GM12878 (cell line): Measurements from ENCODE around the gene PPP2R3C. TPM values are rescaled to one million over a fixed set of nuclear protein-coding genes. Genes with fewer than 3 reads are reported as not detected.
A peak's percentile ranks its signal among the peaks of the same experiment; 100 is the strongest.

Experiments used
- BCL11A ChIP-seq: IDR thresholded peaks from 2 replicates; pipeline ENCODE4 v1.6.1; 2011; ENCODE audit warnings: low read depth, low read length
- CBFB ChIP-seq: IDR thresholded peaks from 2 replicates; pipeline ENCODE4 v1.6.1; 2016; ENCODE audit warnings: antibody characterized with exemption, low read depth
- CBX3 ChIP-seq: fragments of 200-600 bp; sonication (generic); IDR thresholded peaks from 2 replicates; pipeline ENCODE4 v1.6.1; 2016; ENCODE audit warnings: low read depth, borderline replicate concordance
- CBX5 ChIP-seq: sonication (generic); IDR thresholded peaks from 2 replicates; pipeline ENCODE4 v1.6.1; 2016; ENCODE audit warnings: low read depth, moderate library complexity, mild to moderate bottlenecking, inconsistent platforms
- CREM ChIP-seq: IDR thresholded peaks from 2 replicates; pipeline ENCODE4 v1.6.1; 2014; ENCODE audit warnings: antibody characterized with exemption, low read depth
- EED ChIP-seq: sonication (generic); IDR thresholded peaks from 2 replicates; pipeline ENCODE4 v1.6.1; 2016; ENCODE audit warnings: antibody characterized with exemption, low read depth
- GATAD2B ChIP-seq: fragments of 450-650 bp; conservative IDR thresholded peaks from 2 replicates; pipeline ENCODE4 v1.6.1; 2017; ENCODE audit warnings: low read depth, mild to moderate bottlenecking, moderate library complexity
- HDAC6 ChIP-seq: fragments of 200-600 bp; sonication (generic); IDR thresholded peaks from one replicate; pipeline ENCODE4 v1.8.0; 2017; ENCODE audit warnings: antibody characterized with exemption; ENCODE audit not compliant: unreplicated experiment
- IKZF1 ChIP-seq: fragments of 450-650 bp; conservative IDR thresholded peaks from 2 replicates; pipeline ENCODE4 v1.6.1; 2017; ENCODE audit warnings: antibody characterized with exemption, mild to moderate bottlenecking
- IRF3 ChIP-seq: fragments of 450-650 bp; IDR thresholded peaks from 2 replicates; pipeline ENCODE4 v1.6.1; 2014; ENCODE audit warnings: mild to moderate bottlenecking
- JUND ChIP-seq: IDR thresholded peaks from 2 replicates; pipeline ENCODE4 v1.6.1; 2012; ENCODE audit warnings: low read depth, mild to moderate bottlenecking, low read length, improper control_type of control experiment, moderate library complexity
- KLF5 ChIP-seq: fragments of 450-650 bp; IDR thresholded peaks from 2 replicates; pipeline ENCODE4 v1.6.1; 2014; ENCODE audit warnings: mild to moderate bottlenecking; ENCODE audit not compliant: partially characterized antibody
- NR2C2 ChIP-seq: IDR thresholded peaks from 2 replicates; pipeline ENCODE4 v1.6.1; 2011; ENCODE audit warnings: borderline replicate concordance, low read depth; ENCODE audit not compliant: control insufficient read depth, insufficient read length
- RAD21 ChIP-seq: IDR thresholded peaks from 2 replicates; pipeline ENCODE4 v1.6.1; 2011; ENCODE audit warnings: mild to moderate bottlenecking, low read depth, low read length, moderate library complexity; ENCODE audit not compliant: insufficient read depth
- RB1 ChIP-seq: fragments of 450-650 bp; formaldehyde crosslinking; IDR thresholded peaks from 2 replicates; pipeline ENCODE4 v1.6.1; 2017; ENCODE audit warnings: mild to moderate bottlenecking, borderline replicate concordance
- SIN3A ChIP-seq: IDR thresholded peaks from 2 replicates; pipeline ENCODE4 v1.6.1; 2012; ENCODE audit warnings: low read depth, low read length, improper control_type of control experiment
- SPI1 ChIP-seq: IDR thresholded peaks from 2 replicates; pipeline ENCODE4 v1.6.1; 2011; ENCODE audit warnings: low read depth, mild to moderate bottlenecking, low read length, moderate library complexity, borderline replicate concordance; ENCODE audit not compliant: insufficient read depth
- SRF ChIP-seq, 2 experiments: IDR thresholded peaks; 2 replicates each; pipeline ENCODE4 v1.6.1; 2011; ENCODE audit warnings: low read depth in 2 of 2, low read length in 2 of 2, mild to moderate bottlenecking in 1 of 2, moderate library complexity in 1 of 2
- TCF7 ChIP-seq: IDR thresholded peaks from 2 replicates; pipeline ENCODE4 v1.6.1; 2014; ENCODE audit warnings: antibody characterized with exemption, borderline replicate concordance
- ZBTB33 ChIP-seq: fragments of 450-650 bp; IDR thresholded peaks from 2 replicates; pipeline ENCODE4 v1.6.1; 2017; ENCODE audit warnings: mild to moderate bottlenecking
- ZNF207 ChIP-seq: fragments of 450-650 bp; IDR thresholded peaks from 2 replicates; pipeline ENCODE4 v1.6.1; 2014; ENCODE audit warnings: antibody characterized with exemption, mild to moderate bottlenecking, borderline replicate concordance
- ZNF217 ChIP-seq: fragments of 450-650 bp; IDR thresholded peaks from 2 replicates; pipeline ENCODE4 v1.6.1; 2017; ENCODE audit warnings: antibody characterized with exemption, mild to moderate bottlenecking
- polyA plus RNA-seq, 11 experiments: library from polyadenylated mRNA; depleted of rRNA in 4 of 11; unstranded in 6 of 11; stranded (reverse) in 5 of 11; fragments of >200 nt; fragmentation: Nextera tagmentation in 4 of 11; fragmentation: Illumina TruSeq in 1 of 11; extraction: Ambion mirVana in 4 of 11; extraction: Trizol in 1 of 11; gene quantifications; 1 replicate in 1 of 11; 2 replicates in 10 of 11; pipeline versions ENCODE4 v1.2.1 to v1.2.3, GENCODE V29; 2011 to 2016; ENCODE audit warnings: inconsistent platforms in 2 of 11, missing spikeins in 2 of 11, low read depth in 1 of 11
- total RNA-seq, 4 experiments: library from RNA; depleted of rRNA in 3 of 4; stranded (reverse); fragments of >200 nt in 3 of 4; fragmentation: Illumina TruSeq in 1 of 4; extraction: Trizol in 1 of 4; gene quantifications; 2 replicates each; pipeline versions ENCODE4 v1.2.1 to v1.2.3, GENCODE V29; 2013 to 2021
- TF ChIP-seq, protein P1 (sequence below): IDR thresholded peaks from 2 replicates; pipeline ENCODE4 v1.6.1; 2012; ENCODE audit warnings: low read depth, low read length, improper control_type of control experiment
- TF ChIP-seq, protein P2 (sequence below): IDR thresholded peaks from 2 replicates; pipeline ENCODE4 v1.6.1; 2012; ENCODE audit warnings: mild to moderate bottlenecking, low read depth, low read length

Gene PPP2R3C
- total and polyA plus RNA-seq, 10 of the 15 experiments (the other 5 are each of a cell fraction or from before 2014, with no cell fraction given), result 27.6 to 80.5 (median 42.9) TPM

DNA sequence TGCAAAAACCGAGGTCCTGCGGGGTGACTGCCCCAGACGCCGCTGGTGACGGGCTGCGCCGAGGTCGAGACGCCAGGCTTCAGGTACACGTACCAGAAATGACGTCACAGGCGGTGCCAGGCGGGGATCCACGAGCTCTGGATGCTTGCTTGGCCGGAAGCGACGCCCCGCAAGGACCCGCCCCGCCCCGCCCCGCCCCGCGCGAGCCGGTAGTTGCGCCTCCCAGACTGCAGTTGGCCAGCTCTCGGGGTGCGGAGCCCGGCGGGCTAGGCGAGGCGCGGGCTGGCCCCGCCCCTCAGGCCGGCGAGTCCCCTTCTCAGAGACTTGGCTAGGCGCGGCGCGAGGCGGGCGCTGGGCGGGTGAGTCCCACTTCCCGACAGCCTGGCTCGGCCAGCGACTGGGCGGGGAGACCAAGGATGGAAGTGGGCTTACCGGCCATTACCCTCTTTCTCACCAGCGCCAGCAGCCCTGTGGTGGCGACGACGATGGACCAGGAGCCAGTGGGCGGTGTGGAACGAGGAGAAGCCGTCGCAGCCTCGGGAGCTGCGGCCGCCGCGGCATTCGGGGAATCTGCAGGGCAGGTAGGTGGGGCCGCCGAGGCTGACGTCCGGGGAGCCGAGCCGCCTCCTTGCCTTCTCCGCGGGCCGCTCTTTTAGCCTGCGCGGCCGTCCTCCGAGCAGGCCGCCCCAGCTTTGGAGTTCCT, 75.6 kb downstream of the PPP2R3C start, which contains the start of gene FAM177A1 (continued):
- TF ChIP-seq KLF5 (no peak), SIN3A (no peak), TCF7 (no peak), SRF (IDR thresholded peaks at IDR 0.05; ENCODE audit: low read depth in 2 of 2, low read length in 2 of 2) (peak in 1 of 2 experiments; percentile 60; a peak in 2 of 4 replicates), CREM (peak; percentile 97), GATAD2B (peak; percentile 85; the same call in 1 of the 2 replicates), NR2C2 (no peak), IRF3 (no peak), JUND (0 out of 2 replicates have a peak, but pooled peaks have one; percentile 61), EED (peak; percentile 39; the same call in 1 of the 2 replicates), CBFB (no peak), CBX5 (no peak), BCL11A (no peak), RB1 (no peak), IKZF1 (peak; percentile 91), ZNF207 (no peak), ZBTB33 (no peak), RAD21 (no peak), HDAC6 (no peak), CBX3 (no peak), ZNF217 (no peak), SPI1 (no peak)
- TF ChIP-seq, protein P1, sequence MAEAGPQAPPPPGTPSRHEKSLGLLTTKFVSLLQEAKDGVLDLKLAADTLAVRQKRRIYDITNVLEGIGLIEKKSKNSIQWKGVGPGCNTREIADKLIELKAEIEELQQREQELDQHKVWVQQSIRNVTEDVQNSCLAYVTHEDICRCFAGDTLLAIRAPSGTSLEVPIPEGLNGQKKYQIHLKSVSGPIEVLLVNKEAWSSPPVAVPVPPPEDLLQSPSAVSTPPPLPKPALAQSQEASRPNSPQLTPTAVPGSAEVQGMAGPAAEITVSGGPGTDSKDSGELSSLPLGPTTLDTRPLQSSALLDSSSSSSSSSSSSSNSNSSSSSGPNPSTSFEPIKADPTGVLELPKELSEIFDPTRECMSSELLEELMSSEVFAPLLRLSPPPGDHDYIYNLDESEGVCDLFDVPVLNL, result 0 out of 2 replicates have a peak, but pooled peaks have one; percentile 26
- TF ChIP-seq, protein P2, sequence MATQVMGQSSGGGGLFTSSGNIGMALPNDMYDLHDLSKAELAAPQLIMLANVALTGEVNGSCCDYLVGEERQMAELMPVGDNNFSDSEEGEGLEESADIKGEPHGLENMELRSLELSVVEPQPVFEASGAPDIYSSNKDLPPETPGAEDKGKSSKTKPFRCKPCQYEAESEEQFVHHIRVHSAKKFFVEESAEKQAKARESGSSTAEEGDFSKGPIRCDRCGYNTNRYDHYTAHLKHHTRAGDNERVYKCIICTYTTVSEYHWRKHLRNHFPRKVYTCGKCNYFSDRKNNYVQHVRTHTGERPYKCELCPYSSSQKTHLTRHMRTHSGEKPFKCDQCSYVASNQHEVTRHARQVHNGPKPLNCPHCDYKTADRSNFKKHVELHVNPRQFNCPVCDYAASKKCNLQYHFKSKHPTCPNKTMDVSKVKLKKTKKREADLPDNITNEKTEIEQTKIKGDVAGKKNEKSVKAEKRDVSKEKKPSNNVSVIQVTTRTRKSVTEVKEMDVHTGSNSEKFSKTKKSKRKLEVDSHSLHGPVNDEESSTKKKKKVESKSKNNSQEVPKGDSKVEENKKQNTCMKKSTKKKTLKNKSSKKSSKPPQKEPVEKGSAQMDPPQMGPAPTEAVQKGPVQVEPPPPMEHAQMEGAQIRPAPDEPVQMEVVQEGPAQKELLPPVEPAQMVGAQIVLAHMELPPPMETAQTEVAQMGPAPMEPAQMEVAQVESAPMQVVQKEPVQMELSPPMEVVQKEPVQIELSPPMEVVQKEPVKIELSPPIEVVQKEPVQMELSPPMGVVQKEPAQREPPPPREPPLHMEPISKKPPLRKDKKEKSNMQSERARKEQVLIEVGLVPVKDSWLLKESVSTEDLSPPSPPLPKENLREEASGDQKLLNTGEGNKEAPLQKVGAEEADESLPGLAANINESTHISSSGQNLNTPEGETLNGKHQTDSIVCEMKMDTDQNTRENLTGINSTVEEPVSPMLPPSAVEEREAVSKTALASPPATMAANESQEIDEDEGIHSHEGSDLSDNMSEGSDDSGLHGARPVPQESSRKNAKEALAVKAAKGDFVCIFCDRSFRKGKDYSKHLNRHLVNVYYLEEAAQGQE, result no peak
